WTC11 (cell line): ENCODE measurements around the gene ZBTB25.

Experiments
- SP1 ChIP-seq: sonication (generic); formaldehyde crosslinking; conservative IDR thresholded peaks from 2 replicates; pipeline ENCODE4 v1.8.1; 2022; ENCODE audit warnings: missing genetic modification reagents
- TP53 ChIP-seq: sonication (generic); formaldehyde crosslinking; IDR thresholded peaks from 2 replicates; pipeline ENCODE4 v1.8.1; 2023; ENCODE audit warnings: mild to moderate bottlenecking, missing genetic modification reagents
- ZNF425 ChIP-seq: fragments of 250-450 bp; sonication (Bioruptor Pico); conservative IDR thresholded peaks from 2 replicates; pipeline ENCODE4 v1.9.0; 2021; ENCODE audit warnings: mild to moderate bottlenecking
- TF ChIP-seq, protein P1 (sequence below): fragments of 200-600 bp; IDR thresholded peaks from 2 replicates; pipeline ENCODE4 v1.8.0; 2022; ENCODE audit warnings: antibody characterized with exemption

DNA sequence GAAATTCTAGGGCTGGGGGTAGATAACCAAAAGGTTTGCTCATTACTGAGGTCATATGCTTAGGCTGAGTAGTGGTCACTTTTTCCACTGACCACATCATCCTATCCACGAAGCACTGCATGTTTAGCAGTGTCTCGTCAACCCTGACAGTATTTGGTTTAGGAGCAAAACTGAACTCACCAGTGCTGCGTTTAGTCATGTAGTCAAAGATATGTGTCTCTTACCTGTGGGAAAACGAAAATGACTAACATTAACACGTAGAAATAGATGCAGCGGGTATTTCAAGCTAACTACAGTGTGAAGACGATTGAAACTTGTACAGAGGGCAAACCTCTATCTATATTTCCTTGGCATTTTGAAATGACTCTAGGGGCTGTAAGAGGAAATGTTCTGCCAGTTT, 80.9 kb downstream of the ZBTB25 start:
- TF ChIP-seq, protein P1, sequence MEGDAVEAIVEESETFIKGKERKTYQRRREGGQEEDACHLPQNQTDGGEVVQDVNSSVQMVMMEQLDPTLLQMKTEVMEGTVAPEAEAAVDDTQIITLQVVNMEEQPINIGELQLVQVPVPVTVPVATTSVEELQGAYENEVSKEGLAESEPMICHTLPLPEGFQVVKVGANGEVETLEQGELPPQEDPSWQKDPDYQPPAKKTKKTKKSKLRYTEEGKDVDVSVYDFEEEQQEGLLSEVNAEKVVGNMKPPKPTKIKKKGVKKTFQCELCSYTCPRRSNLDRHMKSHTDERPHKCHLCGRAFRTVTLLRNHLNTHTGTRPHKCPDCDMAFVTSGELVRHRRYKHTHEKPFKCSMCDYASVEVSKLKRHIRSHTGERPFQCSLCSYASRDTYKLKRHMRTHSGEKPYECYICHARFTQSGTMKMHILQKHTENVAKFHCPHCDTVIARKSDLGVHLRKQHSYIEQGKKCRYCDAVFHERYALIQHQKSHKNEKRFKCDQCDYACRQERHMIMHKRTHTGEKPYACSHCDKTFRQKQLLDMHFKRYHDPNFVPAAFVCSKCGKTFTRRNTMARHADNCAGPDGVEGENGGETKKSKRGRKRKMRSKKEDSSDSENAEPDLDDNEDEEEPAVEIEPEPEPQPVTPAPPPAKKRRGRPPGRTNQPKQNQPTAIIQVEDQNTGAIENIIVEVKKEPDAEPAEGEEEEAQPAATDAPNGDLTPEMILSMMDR: no peak
- TF ChIP-seq SP1 (CRISPR knock-in tag) (no peak), ZNF425 (CRISPR knock-in tag) (no peak), TP53 (CRISPR knock-in tag) (no peak)
